ENCODE measurements around the gene IPO9. TPM values are rescaled to one million over a fixed set of nuclear protein-coding genes. Genes with fewer than 3 reads are reported as not detected.

IPO9 gene
- polyA plus RNA-seq, 1 donor (not counting 4 experiments of a cell fraction or from before 2014, with no cell fraction given), result 38.9 TPM

DNA sequence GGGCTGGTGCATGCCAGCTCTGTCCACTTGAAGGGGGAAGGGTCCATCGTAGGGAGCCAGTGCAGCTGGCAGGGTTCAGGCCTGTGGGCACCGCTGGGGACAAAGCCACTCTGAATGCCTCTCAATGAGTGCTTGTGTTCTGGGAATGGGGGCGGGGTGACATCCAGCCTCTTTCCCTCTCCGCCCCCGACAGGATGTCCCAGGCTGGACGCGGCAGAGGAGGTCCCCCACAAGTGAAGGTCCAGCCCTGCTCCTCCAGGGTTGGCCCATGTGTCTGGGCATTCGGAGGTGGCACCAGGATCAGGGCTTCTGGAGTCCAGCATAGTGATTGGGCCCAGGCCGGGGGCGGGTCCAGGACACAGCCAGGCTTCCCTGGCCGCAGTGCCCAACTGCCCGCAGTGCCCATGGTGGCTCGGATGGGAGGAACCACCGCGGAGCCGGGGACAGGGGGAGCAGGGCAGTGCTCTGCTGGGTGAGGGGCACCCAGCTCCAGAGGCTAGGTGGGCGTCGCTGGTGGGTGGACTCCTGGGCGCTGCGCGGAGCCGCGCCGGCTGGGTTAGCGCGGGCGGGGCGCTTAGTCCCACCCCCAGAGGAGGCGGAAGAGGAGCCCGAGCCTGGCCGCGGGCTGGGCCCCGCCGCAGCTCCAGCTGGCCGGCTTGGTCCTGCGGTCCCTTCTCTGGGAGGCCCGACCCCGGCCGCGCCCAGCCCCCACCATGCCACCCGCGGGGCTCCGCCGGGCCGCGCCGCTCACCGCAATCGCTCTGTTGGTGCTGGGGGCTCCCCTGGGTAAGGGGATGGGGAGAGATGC lies 59.5 kb downstream of the IPO9 start, which contains the start of gene SHISA4:
Gene SHISA4, plus strand, starts transcription at position 617 of the 808 bp plus-strand sequence. Its CDS starts 97 bp downstream, at position 714.
- no peak within 1 kb of the TSS for H3K27ac ChIP-seq (ENCODE audit: control insufficient read depth, insufficient read depth, low read length)
- FAIRE-seq, result no peak
- no peaks in the 10 kb centered on the region for H3K9me1 ChIP-seq (ENCODE audit: control insufficient read depth, extremely low read depth, insufficient read depth, low read length)
- peaks cover 25% of the 10 kb centered on the region for H3K4me1 ChIP-seq (ENCODE audit: control insufficient read depth, extremely low read depth, insufficient read depth, low read length)
- peak within 1 kb of the TSS; percentile 35 for H3K9ac ChIP-seq (ENCODE audit: control insufficient read depth, extremely low read depth, insufficient read depth, low read length)
- DNase-seq (ENCODE audit: low read depth, low spot score), result no peak
- dilution Hi-C loops (cut with MboI; ENCODE audit: extremely low pct_ligation_motif_present, low sequenced_read_pairs), result no loop called here
- peak within 1 kb of the TSS; percentile 89 for H2AFZ ChIP-seq (ENCODE audit: control insufficient read depth, low read length)
- TF ChIP-seq EZH2 (IDR thresholded peaks at IDR 0.05; ENCODE audit: low read length), result no peak
- TF ChIP-seq, protein P1, sequence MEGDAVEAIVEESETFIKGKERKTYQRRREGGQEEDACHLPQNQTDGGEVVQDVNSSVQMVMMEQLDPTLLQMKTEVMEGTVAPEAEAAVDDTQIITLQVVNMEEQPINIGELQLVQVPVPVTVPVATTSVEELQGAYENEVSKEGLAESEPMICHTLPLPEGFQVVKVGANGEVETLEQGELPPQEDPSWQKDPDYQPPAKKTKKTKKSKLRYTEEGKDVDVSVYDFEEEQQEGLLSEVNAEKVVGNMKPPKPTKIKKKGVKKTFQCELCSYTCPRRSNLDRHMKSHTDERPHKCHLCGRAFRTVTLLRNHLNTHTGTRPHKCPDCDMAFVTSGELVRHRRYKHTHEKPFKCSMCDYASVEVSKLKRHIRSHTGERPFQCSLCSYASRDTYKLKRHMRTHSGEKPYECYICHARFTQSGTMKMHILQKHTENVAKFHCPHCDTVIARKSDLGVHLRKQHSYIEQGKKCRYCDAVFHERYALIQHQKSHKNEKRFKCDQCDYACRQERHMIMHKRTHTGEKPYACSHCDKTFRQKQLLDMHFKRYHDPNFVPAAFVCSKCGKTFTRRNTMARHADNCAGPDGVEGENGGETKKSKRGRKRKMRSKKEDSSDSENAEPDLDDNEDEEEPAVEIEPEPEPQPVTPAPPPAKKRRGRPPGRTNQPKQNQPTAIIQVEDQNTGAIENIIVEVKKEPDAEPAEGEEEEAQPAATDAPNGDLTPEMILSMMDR (optimal IDR thresholded peaks at IDR 0.05 in 1 of 3, IDR thresholded peaks at IDR 0.05 in 1 of 3, conservative IDR thresholded peaks at IDR 0.05 in 1 of 3; ENCODE audit: extremely low read depth in 1 of 3, insufficient read depth in 2 of 3, low read length in 3 of 3), result no peak
- H3K36me3 ChIP-seq (ENCODE audit: control insufficient read depth in 2 of 2, extremely low read depth in 1 of 2, insufficient read depth in 2 of 2, low read length in 2 of 2), result no peaks in the 10 kb centered on the region
- no peaks in the 10 kb centered on the region for H3K9me3 ChIP-seq (ENCODE audit: control insufficient read depth, low read depth, low read length)
- H3K4me2 ChIP-seq (ENCODE audit: control insufficient read depth, extremely low read depth, insufficient read depth, low read depth, low read length), result peak within 1 kb of the TSS; percentile 83
- H4K20me1 ChIP-seq (ENCODE audit: control insufficient read depth, extremely low read depth, insufficient read depth, low read length), result no peaks in the 10 kb centered on the region
- peaks cover 18% of the 10 kb centered on the region for H3K27me3 ChIP-seq (ENCODE audit: control insufficient read depth, extremely low read depth, insufficient read depth, low read length)
- H3K4me3 ChIP-seq (ENCODE audit: control insufficient read depth in 2 of 3, extremely low read depth in 1 of 3, insufficient read depth in 2 of 3, low read depth in 1 of 3, low read length in 3 of 3), result peak within 1 kb of the TSS; percentile 50 to 63 (median 62)
- no peaks in the 10 kb centered on the region for H3K79me2 ChIP-seq (ENCODE audit: control insufficient read depth, insufficient read depth, low read length)

DNA sequence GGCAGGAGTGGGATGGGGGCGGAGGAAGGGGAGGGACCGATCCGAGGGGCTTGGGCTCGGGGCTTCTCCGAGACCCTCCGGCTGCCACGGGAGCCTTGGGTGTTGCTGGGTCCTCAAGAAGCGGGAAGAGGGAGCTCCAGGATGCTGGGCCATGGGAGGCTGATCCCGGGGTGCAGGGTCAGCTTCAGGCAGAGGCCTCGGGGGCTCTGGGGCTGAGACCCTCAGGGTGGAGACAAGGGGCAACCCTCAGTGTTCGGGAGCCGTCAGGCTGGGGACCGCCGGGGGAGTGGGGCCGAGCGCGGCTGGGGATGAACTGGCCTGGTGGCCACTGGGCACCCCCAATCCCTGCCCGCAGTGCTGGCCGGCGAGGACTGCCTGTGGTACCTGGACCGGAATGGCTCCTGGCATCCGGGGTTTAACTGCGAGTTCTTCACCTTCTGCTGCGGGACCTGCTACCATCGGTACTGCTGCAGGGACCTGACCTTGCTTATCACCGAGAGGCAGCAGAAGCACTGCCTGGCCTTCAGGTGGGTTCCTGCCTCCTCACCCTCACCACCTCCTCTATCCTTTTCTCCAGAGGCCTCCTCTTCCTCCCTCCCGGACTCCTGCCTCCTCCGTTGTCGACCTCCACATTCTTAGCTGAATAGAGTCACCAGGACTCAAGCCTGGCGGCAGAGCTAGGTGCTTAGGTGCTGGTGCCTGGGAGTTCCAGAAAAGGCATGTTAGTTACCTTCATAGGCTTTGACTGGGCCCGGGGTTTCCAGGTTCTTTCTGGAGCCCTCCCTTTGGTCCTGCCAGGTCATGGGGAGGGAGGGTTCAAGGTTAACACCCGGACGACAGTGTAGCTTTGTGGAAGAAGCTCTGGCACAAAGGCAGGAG lies 60.4 kb downstream of the IPO9 start:
- no peak for DNase-seq (ENCODE audit: low read depth, low spot score)
- peak overlapping the region; percentile 83 for H3K4me2 ChIP-seq (ENCODE audit: control insufficient read depth, extremely low read depth, insufficient read depth, low read depth, low read length)
- peaks cover 16% of the 10 kb centered on the region for H3K4me1 ChIP-seq (ENCODE audit: control insufficient read depth, extremely low read depth, insufficient read depth, low read length)
- H3K36me3 ChIP-seq (ENCODE audit: control insufficient read depth in 2 of 2, extremely low read depth in 1 of 2, insufficient read depth in 2 of 2, low read length in 2 of 2), result no peaks in the 10 kb centered on the region
- no peaks in the 10 kb centered on the region for H3K9me3 ChIP-seq (ENCODE audit: control insufficient read depth, low read depth, low read length)
- no peak for FAIRE-seq
- peaks cover 18% of the 10 kb centered on the region for H3K27me3 ChIP-seq (ENCODE audit: control insufficient read depth, extremely low read depth, insufficient read depth, low read length)
- H4K20me1 ChIP-seq (ENCODE audit: control insufficient read depth, extremely low read depth, insufficient read depth, low read length), result no peaks in the 10 kb centered on the region
- H3K79me2 ChIP-seq (ENCODE audit: control insufficient read depth, insufficient read depth, low read length), result no peaks in the 10 kb centered on the region
- H3K9ac ChIP-seq (ENCODE audit: control insufficient read depth, extremely low read depth, insufficient read depth, low read length), result peak overlapping the region; percentile 35
- no peak overlapping the region for H3K27ac ChIP-seq (ENCODE audit: control insufficient read depth, insufficient read depth, low read length)
- TF ChIP-seq, protein P1 (optimal IDR thresholded peaks at IDR 0.05 in 1 of 3, IDR thresholded peaks at IDR 0.05 in 1 of 3, conservative IDR thresholded peaks at IDR 0.05 in 1 of 3; ENCODE audit: extremely low read depth in 1 of 3, insufficient read depth in 2 of 3, low read length in 3 of 3), result no peak
- peak; percentile 45 for TF ChIP-seq EZH2 (IDR thresholded peaks at IDR 0.05; ENCODE audit: low read length)
- no peaks in the 10 kb centered on the region for H3K9me1 ChIP-seq (ENCODE audit: control insufficient read depth, extremely low read depth, insufficient read depth, low read length)
- H3K4me3 ChIP-seq (ENCODE audit: control insufficient read depth in 2 of 3, extremely low read depth in 1 of 3, insufficient read depth in 2 of 3, low read depth in 1 of 3, low read length in 3 of 3), result peak overlapping the region; percentile 50 to 63 (median 62)
- H2AFZ ChIP-seq (ENCODE audit: control insufficient read depth, low read length), result peak overlapping the region; percentile 13
- dilution Hi-C loops (cut with MboI; ENCODE audit: extremely low pct_ligation_motif_present, low sequenced_read_pairs), result no loop called here
